Neural crest cell (in vitro differentiated cells): ENCODE data around the gene NDUFA8. TPM values are rescaled to one million over a fixed set of nuclear protein-coding genes. Genes with fewer than 3 reads are reported as not detected.

Source experiments
- DNase-seq: peaks from one replicate; pipeline ENCODE4 v3.0.0; 2021; ENCODE audit warnings: low read depth, mixed read lengths, low spot score
- H3K27ac Mint-ChIP-seq: one replicate; pipeline ENCODE4 v1.8.0; 2021; ENCODE audit warnings: mild to moderate bottlenecking, mixed read lengths; ENCODE audit not compliant: unreplicated experiment
- H3K27me3 Mint-ChIP-seq: 2 replicates; pipeline ENCODE4 v1.8.0; 2021; ENCODE audit warnings: low read depth, mild to moderate bottlenecking, mixed read lengths
- H3K36me3 Mint-ChIP-seq: 2 replicates; pipeline ENCODE4 v1.8.0; 2021; ENCODE audit warnings: low read depth, mild to moderate bottlenecking, mixed read lengths
- H3K4me1 Mint-ChIP-seq: 2 replicates; pipeline ENCODE4 v1.8.0; 2021; ENCODE audit warnings: mixed read lengths
- H3K4me3 Mint-ChIP-seq: one replicate; pipeline ENCODE4 v1.8.0; 2021; ENCODE audit warnings: mild to moderate bottlenecking, mixed read lengths
- H3K9me3 Mint-ChIP-seq: 2 replicates; pipeline ENCODE4 v1.8.0; 2021; ENCODE audit warnings: mixed read lengths
- total RNA-seq: library from RNA; stranded (reverse); gene quantifications from 2 replicates; pipeline ENCODE4 v1.2.1, GENCODE V29; 2021
- TF ChIP-seq, protein P1 (sequence below): fragments of 200-600 bp; sonication (generic); conservative IDR thresholded peaks from 2 replicates; pipeline ENCODE4 v1.5.0; 2021; ENCODE audit warnings: antibody characterized with exemption, mild to moderate bottlenecking

NDUFA8 gene
- total RNA-seq, 1 donor from 2014 or later = 51.4 TPM

DNA sequence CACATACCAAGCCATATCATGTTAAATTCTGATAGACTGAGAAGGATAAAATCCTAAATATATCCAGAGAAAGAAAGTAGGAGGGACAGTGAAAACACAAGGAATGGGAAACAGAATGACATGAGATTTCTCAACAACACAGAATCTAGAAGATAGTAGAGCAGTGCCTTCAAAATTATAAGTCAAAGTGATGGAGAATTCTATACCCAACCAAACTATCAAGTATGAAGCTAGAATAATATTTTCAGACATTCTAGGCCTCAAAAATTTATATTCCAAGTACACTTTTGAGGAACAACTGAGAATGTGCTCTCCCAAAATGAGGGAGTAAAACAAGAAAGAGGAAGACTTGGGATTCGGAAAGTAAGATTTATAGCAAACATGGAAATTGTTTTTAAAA lies 55.6 kb downstream of the NDUFA8 start:
- H3K27me3 Mint-ChIP-seq = peaks cover 9% of the 10 kb centered on the region
- H3K36me3 Mint-ChIP-seq = peaks cover 6% of the 10 kb centered on the region
- no peak overlapping the region for H3K4me3 Mint-ChIP-seq
- no peak for DNase-seq
- TF ChIP-seq, protein P1, sequence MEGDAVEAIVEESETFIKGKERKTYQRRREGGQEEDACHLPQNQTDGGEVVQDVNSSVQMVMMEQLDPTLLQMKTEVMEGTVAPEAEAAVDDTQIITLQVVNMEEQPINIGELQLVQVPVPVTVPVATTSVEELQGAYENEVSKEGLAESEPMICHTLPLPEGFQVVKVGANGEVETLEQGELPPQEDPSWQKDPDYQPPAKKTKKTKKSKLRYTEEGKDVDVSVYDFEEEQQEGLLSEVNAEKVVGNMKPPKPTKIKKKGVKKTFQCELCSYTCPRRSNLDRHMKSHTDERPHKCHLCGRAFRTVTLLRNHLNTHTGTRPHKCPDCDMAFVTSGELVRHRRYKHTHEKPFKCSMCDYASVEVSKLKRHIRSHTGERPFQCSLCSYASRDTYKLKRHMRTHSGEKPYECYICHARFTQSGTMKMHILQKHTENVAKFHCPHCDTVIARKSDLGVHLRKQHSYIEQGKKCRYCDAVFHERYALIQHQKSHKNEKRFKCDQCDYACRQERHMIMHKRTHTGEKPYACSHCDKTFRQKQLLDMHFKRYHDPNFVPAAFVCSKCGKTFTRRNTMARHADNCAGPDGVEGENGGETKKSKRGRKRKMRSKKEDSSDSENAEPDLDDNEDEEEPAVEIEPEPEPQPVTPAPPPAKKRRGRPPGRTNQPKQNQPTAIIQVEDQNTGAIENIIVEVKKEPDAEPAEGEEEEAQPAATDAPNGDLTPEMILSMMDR = no peak
- peaks cover 13% of the 10 kb centered on the region for H3K4me1 Mint-ChIP-seq
- H3K9me3 Mint-ChIP-seq = peaks cover 7% of the 10 kb centered on the region
- no peak overlapping the region for H3K27ac Mint-ChIP-seq

DNA sequence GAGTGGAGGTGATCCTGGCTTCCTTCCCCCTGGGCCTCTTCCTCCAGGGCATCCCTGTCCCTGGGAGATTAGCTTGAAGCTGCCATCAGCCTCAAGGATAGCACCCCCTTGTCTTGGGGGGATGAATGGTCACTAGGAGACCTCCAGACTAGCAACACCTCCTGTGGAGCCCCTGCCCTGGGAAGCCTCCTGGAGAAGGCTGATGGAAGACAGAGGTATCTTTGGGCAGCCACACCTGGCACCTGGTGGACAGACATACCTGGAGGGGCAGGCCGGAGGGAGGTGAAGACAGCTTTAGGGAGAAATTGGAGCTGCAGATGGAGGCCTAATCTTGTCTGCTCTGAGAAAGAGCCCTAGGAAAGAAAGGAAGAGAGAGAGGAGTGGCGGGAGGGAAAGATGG lies 57.4 kb downstream of the NDUFA8 start:
- Mint-ChIP-seq H3K4me3 (no peak overlapping the region), H3K27ac (no peak overlapping the region), H3K9me3 (peaks cover 7% of the 10 kb centered on the region), H3K36me3 (peaks cover 6% of the 10 kb centered on the region), H3K4me1 (peaks cover 7% of the 10 kb centered on the region), H3K27me3 (peaks cover 18% of the 10 kb centered on the region)
- no peak for DNase-seq
- TF ChIP-seq, protein P1 = no peak

DNA sequence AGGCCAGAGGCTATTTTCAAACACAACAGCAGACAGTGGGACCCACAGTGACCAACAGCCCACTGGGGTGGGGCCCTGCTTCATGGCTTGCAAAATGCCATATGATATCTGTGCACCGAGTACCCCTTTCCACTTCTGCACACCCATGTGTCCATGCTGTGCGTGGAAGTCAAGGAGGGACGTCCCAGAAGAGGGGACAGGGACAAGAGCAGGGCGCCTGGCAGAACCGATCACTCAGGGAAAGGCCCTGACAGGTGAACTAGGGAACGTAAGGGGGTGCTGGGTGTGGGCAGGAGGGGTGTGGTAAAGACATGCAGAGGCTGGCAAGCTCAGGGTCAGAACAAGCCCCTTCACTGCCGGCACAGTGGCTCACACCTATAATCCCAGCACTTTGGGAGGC lies 58.8 kb downstream of the NDUFA8 start:
- H3K27me3 Mint-ChIP-seq = peaks cover 25% of the 10 kb centered on the region
- DNase-seq = no peak
- no peak overlapping the region for H3K4me3 Mint-ChIP-seq
- peaks cover 7% of the 10 kb centered on the region for H3K9me3 Mint-ChIP-seq
- TF ChIP-seq, protein P1 = no peak
- H3K27ac Mint-ChIP-seq = no peak overlapping the region
- H3K36me3 Mint-ChIP-seq = peaks cover 6% of the 10 kb centered on the region
- H3K4me1 Mint-ChIP-seq = no peaks in the 10 kb centered on the region

DNA sequence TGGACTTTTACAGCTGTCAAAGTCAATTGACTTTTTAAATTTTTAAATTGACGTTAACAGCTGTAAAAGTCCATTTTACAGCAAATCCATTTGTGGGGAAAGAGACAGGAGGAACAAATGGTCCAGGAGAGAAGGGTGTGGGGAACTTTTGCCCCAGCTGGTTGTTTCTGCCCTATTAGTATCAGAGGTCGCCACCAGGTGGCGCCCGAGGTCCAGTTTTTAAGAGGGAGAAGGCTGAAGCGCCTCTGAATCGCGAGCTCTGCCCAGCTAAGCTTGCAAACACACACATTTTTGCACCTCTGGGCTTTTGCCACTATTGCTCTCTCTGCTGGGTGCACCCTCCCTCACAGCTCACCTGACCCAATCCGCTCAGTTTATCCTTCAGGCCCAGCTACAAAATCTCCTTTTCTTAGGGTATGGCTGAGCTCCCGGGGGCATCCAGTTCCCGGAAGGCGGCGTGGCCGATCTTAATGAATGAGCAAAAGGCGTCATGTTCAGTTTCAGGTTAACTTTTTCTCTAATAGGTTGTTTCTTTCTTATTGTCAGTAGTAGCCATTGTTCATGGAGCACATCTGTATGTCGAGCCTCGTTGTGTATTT lies 60.2 kb downstream of the NDUFA8 start:
- H3K4me3 Mint-ChIP-seq = no peak overlapping the region
- no peak overlapping the region for H3K27ac Mint-ChIP-seq
- TF ChIP-seq, protein P1 = peak; percentile 90
- peaks cover 6% of the 10 kb centered on the region for H3K9me3 Mint-ChIP-seq
- no peaks in the 10 kb centered on the region for H3K4me1 Mint-ChIP-seq
- peak; percentile 79 for DNase-seq
- H3K36me3 Mint-ChIP-seq = peaks cover 6% of the 10 kb centered on the region
- H3K27me3 Mint-ChIP-seq = peaks cover 35% of the 10 kb centered on the region

DNA sequence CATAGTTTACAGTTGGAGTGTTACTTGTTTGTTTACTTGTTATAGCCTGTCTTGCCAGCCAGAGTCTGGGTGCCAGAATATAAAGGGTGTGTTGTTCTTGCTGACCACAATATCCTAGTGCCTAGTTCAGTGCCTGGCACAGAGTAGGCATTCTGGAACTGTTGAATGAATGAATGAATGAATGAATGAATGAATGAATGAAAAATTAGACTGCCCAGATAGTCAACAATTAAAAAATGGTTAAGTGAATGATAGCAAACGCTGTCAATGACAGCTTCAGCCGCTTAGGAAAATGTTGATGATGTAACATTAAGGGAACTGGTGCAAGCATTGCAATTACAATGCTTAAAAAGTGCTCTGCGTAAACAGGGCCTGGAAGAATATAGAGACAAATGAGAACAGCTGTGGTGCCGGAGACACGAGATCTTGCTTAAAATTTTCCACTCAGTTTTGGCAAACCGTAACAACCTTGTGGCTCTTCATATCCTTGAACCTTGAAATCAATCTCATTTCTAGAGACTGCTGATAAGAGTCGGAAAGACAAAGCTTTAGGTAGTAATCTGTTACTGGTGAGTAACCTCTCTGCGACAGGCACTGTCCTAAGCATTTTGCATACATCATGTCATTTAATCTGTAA lies 61.8 kb downstream of the NDUFA8 start:
- Mint-ChIP-seq H3K27ac (no peak overlapping the region), H3K4me3 (no peak overlapping the region), H3K27me3 (peaks cover 41% of the 10 kb centered on the region), H3K4me1 (no peaks in the 10 kb centered on the region), H3K36me3 (no peaks in the 10 kb centered on the region), H3K9me3 (no peaks in the 10 kb centered on the region)
- TF ChIP-seq, protein P1 = no peak
- DNase-seq = no peak
